Testis (tissue), 2 donors: ENCODE measurements around the gene TDRD12.

Experiments
- CTCF ChIP-seq, 3 experiments: fragments of 450-650 bp in 2 of 3; fragments of 200-600 bp in 1 of 3; sonication (generic) in 1 of 3; IDR thresholded peaks; one replicate each; pipeline ENCODE4 v1.5.1; 2016 to 2019; ENCODE audit warnings: antibody characterized with exemption in 3 of 3, mild to moderate bottlenecking in 2 of 3, moderate library complexity in 1 of 3
- POLR2A ChIP-seq: fragments of 450-650 bp; IDR thresholded peaks from one replicate; pipeline ENCODE4 v1.6.1; 2017; ENCODE audit warnings: antibody characterized with exemption, mild to moderate bottlenecking, moderate library complexity

- no peak for TF ChIP-seq CTCF (IDR thresholded peaks at IDR 0.05)
- no peak for TF ChIP-seq POLR2A
These were observed 809 bp downstream of the TDRD12 start for GRCh38 chr19:32720216-32720935.
